GM18511 (cell line): ENCODE results near the gene LUZP2.
"Not testable (repeated sequence)": the region's sequence is repeated elsewhere in the genome, so short reads cannot be mapped to it uniquely, and the experiment has no call there.

Experiments
- ATAC-seq: cut with Tn5 transposase; IDR thresholded peaks from one replicate; pipeline ENCODE4 v1.9.1; 2021; ENCODE audit warnings: mild to moderate bottlenecking, moderate library complexity; ENCODE audit not compliant: unreplicated experiment

Gene LUZP2

GRCh38 chr11:24890426-24890825, 393.6 kb downstream of the LUZP2 start:
- ATAC-seq, result no peak

- ATAC-seq, result not testable (repeated sequence)
Measured at GRCh38 chr11:24891845-24892492, 395.1 kb downstream of the LUZP2 start.

GRCh38 chr11:24896118-24896835, 399.4 kb downstream of the LUZP2 start:
- no peak for ATAC-seq

- ATAC-seq, result no peak
Measured at GRCh38 chr11:24900514-24900913, 403.7 kb downstream of the LUZP2 start.

- no peak for ATAC-seq
Measured at GRCh38 chr11:24900960-24901549, 404.2 kb downstream of the LUZP2 start.

GRCh38 chr11:24903555-24903954, 406.7 kb downstream of the LUZP2 start:
- ATAC-seq, result no peak

- ATAC-seq, result no peak
Measured at GRCh38 chr11:24925091-24925490, 428.2 kb downstream of the LUZP2 start.

- ATAC-seq, result no peak
Measured at GRCh38 chr11:24932110-24933000, 435.5 kb downstream of the LUZP2 start.

- ATAC-seq, result no peak
Measured at GRCh38 chr11:24934733-24935439, 438.0 kb downstream of the LUZP2 start.

- ATAC-seq, result no peak
Measured at GRCh38 chr11:24944891-24945290, 448.0 kb downstream of the LUZP2 start.

GRCh38 chr11:24949406-24949805, 452.6 kb downstream of the LUZP2 start:
- no peak for ATAC-seq

GRCh38 chr11:24963852-24964251, 467.0 kb downstream of the LUZP2 start:
- ATAC-seq, result no peak

- no peak for ATAC-seq
Measured at GRCh38 chr11:24965748-24966147, 468.9 kb downstream of the LUZP2 start.

- ATAC-seq, result not testable (repeated sequence)
Measured at GRCh38 chr11:24993903-24994302, 497.1 kb downstream of the LUZP2 start.

- not testable (repeated sequence) for ATAC-seq
Measured at GRCh38 chr11:24999929-25000328, 503.1 kb downstream of the LUZP2 start.

GRCh38 chr11:25037431-25037830, 540.6 kb downstream of the LUZP2 start:
- ATAC-seq, result no peak

GRCh38 chr11:25038131-25038530, 541.3 kb downstream of the LUZP2 start:
- ATAC-seq, result no peak

GRCh38 chr11:25039165-25039564, 542.3 kb downstream of the LUZP2 start:
- no peak for ATAC-seq

- ATAC-seq, result no peak
Measured at GRCh38 chr11:25048632-25049031, 551.8 kb downstream of the LUZP2 start.

GRCh38 chr11:25052844-25053243, 556.0 kb downstream of the LUZP2 start:
- ATAC-seq, result no peak

- ATAC-seq, result no peak
Measured at GRCh38 chr11:25057861-25058260, 561.0 kb downstream of the LUZP2 start.
